PC-3 (cell line): ENCODE measurements around the gene SEMA3D. TPM values are rescaled to one million over a fixed set of nuclear protein-coding genes. Genes with fewer than 3 reads are reported as not detected.

Source experiments
- ATAC-seq: fragments of 200-7000 bp; cut with Tn5 transposase; 2 replicates; pipeline ENCODE4 v1.9.1; 2020; ENCODE audit warnings: mild to moderate bottlenecking, moderate library complexity
- BruUV-seq: library from RNA; stranded (reverse); fragments of 400-500 nt; replicated peaks from 2 replicates; lab custom pipeline; 2021; lab: Mats Ljungman, UMichigan
- CTCF ChIA-PET: fragments of 300-600 bp; sonication (Branson Sonifier 250); formaldehyde crosslinking; loops from one replicate; lab custom pipeline; 2022; ENCODE audit warnings: antibody characterized with exemption; lab: Charles Lee
- POLR2A ChIA-PET: fragments of 300-600 bp; sonication (Branson Sonifier 250); formaldehyde crosslinking; loops from one replicate; lab custom pipeline; 2022; ENCODE audit warnings: antibody characterized with exemption; ENCODE audit not compliant: unreplicated experiment; lab: Charles Lee
- DNase-seq: peaks from one replicate; pipeline ENCODE4 v3.0.0-alpha.2; 2015
- H2AFZ ChIP-seq: fragments of 300-600 bp; sonication (generic); 2 replicates; pipeline ENCODE4 v1.6.0; 2016; ENCODE audit warnings: antibody characterized with exemption, low read length
- H3F3A ChIP-seq: fragments of 300-600 bp; sonication (generic); one replicate; pipeline ENCODE4 v1.6.0; 2017; ENCODE audit warnings: antibody characterized with exemption, low read length, control low read depth, mild to moderate bottlenecking; ENCODE audit not compliant: unreplicated experiment
- H3K27ac ChIP-seq: fragments of 300-600 bp; sonication (generic); 2 replicates; pipeline ENCODE4 v1.5.1; 2016; ENCODE audit warnings: mild to moderate bottlenecking, low read length
- H3K27me3 ChIP-seq: fragments of 300-600 bp; sonication (generic); 2 replicates; pipeline ENCODE4 v1.6.1; 2016; ENCODE audit warnings: low read length, mixed read lengths
- H3K36me3 ChIP-seq: fragments of 300-600 bp; sonication (generic); 2 replicates; pipeline ENCODE4 v1.6.1; 2016; ENCODE audit warnings: low read depth, mixed run types, low read length, mixed read lengths
- H3K4me1 ChIP-seq: fragments of 300-600 bp; sonication (generic); 2 replicates; pipeline ENCODE4 v1.5.1; 2016; ENCODE audit warnings: low read length; ENCODE audit not compliant: insufficient read depth
- H3K4me2 ChIP-seq: fragments of 300-600 bp; sonication (generic); 2 replicates; pipeline ENCODE4 v1.6.0; 2016; ENCODE audit warnings: low read length
- H3K4me3 ChIP-seq: fragments of 300-600 bp; sonication (generic); 2 replicates; pipeline ENCODE4 v1.5.1; 2016; ENCODE audit warnings: mild to moderate bottlenecking, low read length, mixed read lengths
- H3K79me2 ChIP-seq: fragments of 300-600 bp; sonication (generic); 2 replicates; pipeline ENCODE4 v1.6.1; 2017; ENCODE audit warnings: low read length, mixed read lengths
- H3K9ac ChIP-seq: fragments of 300-600 bp; sonication (generic); 2 replicates; pipeline ENCODE4 v1.6.0; 2016; ENCODE audit warnings: mild to moderate bottlenecking, low read length
- H3K9me2 ChIP-seq: fragments of 300-600 bp; sonication (generic); replicated peaks from 2 replicates; pipeline ENCODE4 v1.6.1; 2016; ENCODE audit warnings: mixed run types, low read length, mixed read lengths
- H3K9me3 ChIP-seq: fragments of 300-600 bp; sonication (generic); 2 replicates; pipeline ENCODE4 v1.6.1; 2016; ENCODE audit warnings: low read length, mixed read lengths
- H4K20me1 ChIP-seq: fragments of 300-600 bp; sonication (generic); 2 replicates; pipeline ENCODE4 v1.6.1; 2016; ENCODE audit warnings: low read length, mixed read lengths
- EZH2 ChIP-seq: fragments of 300-600 bp; sonication (generic); IDR thresholded peaks from one replicate; pipeline ENCODE4 v1.6.1; 2017; ENCODE audit warnings: antibody characterized with exemption, mild to moderate bottlenecking, low read length; ENCODE audit not compliant: unreplicated experiment
- EZH2phosphoT487 ChIP-seq: fragments of 300-600 bp; sonication (generic); IDR thresholded peaks from 2 replicates; pipeline ENCODE4 v1.6.1; 2018; ENCODE audit warnings: mild to moderate bottlenecking, antibody characterized with exemption, low read length, borderline replicate concordance
- intact Hi-C: fragments of 100-400 bp; cut with micrococcal nuclease; formaldehyde crosslinking; loops from 2 replicates; pipeline ENCODE4 v1.9.0; 2023
- total RNA-seq: library from RNA; depleted of rRNA; stranded (reverse); fragments of >200 nt; gene quantifications from 2 replicates; pipeline ENCODE4 v1.2.3, GENCODE V29; 2014
- TF ChIP-seq, protein P1 (sequence below): fragments of 300-600 bp; sonication (generic); conservative IDR thresholded peaks from 2 replicates; pipeline ENCODE4 v1.5.1; 2017; ENCODE audit warnings: antibody characterized with exemption, low read depth, mild to moderate bottlenecking, low read length

The SEMA3D gene
- total RNA-seq, 1 experiment from 2014 or later: 4.8 TPM

DNA sequence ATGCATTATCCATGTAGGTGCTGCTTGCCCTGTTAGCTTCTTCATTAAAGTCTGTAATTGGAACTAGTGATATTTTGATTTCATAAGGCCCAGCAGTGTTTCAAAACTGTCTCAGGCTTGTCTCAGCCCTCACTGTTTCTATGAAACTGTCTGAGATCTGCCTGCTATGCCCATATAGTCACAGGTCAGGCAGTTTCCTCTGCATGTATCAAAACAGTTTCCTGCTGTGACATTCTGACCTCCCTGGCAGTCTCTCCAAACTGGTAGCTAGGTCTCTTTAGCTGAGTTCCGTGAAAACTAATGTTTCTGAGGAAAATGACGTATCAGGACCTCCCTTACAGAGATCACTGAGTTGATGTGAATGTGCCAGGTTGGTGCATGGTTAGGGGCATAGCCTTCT, 18.9 kb upstream of the SEMA3D start:
- TF ChIP-seq EZH2phosphoT487 (no peak), EZH2 (no peak)
- TF ChIP-seq, protein P1, sequence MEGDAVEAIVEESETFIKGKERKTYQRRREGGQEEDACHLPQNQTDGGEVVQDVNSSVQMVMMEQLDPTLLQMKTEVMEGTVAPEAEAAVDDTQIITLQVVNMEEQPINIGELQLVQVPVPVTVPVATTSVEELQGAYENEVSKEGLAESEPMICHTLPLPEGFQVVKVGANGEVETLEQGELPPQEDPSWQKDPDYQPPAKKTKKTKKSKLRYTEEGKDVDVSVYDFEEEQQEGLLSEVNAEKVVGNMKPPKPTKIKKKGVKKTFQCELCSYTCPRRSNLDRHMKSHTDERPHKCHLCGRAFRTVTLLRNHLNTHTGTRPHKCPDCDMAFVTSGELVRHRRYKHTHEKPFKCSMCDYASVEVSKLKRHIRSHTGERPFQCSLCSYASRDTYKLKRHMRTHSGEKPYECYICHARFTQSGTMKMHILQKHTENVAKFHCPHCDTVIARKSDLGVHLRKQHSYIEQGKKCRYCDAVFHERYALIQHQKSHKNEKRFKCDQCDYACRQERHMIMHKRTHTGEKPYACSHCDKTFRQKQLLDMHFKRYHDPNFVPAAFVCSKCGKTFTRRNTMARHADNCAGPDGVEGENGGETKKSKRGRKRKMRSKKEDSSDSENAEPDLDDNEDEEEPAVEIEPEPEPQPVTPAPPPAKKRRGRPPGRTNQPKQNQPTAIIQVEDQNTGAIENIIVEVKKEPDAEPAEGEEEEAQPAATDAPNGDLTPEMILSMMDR: no peak
- intact Hi-C loops: no loop called here
- no peaks in the 10 kb centered on the region for H3K27me3 ChIP-seq
- ChIA-PET POLR2A (no interaction called here), CTCF (no interaction called here)
- no peak overlapping the region for H3K4me3 ChIP-seq
- H2AFZ ChIP-seq: no peak overlapping the region
- H3K9ac ChIP-seq: no peak overlapping the region
- H3K27ac ChIP-seq: no peak overlapping the region
- no peak for ATAC-seq
- no peaks in the 10 kb centered on the region for H3K9me2 ChIP-seq
- no TSS peak for BruUV-seq
- no peak overlapping the region for H3K4me2 ChIP-seq
- no peak for DNase-seq
- no peaks in the 10 kb centered on the region for H3K36me3 ChIP-seq
- H3K4me1 ChIP-seq: no peaks in the 10 kb centered on the region
- H3F3A ChIP-seq: no peaks in the 10 kb centered on the region
- H4K20me1 ChIP-seq: no peaks in the 10 kb centered on the region
- no peaks in the 10 kb centered on the region for H3K9me3 ChIP-seq
- H3K79me2 ChIP-seq: no peaks in the 10 kb centered on the region

DNA sequence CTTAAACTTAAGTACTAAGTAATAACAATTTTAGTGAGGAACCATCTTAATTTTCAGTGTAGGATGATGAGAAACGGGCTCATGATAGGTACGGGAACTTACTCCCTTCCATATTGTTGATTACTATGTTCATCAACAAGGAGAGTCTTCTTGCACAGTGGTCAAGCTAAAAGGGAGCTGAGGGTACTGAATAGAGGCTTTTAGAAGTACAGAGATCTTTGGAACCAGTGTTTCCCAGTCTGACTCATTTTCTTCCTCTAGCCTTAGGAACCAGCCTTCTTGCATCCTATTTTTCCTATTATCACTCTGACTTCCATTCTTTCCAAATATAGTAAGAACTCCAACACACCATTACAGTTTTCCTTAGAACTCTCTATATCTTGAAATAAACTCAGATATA, 17.6 kb upstream of the SEMA3D start:
- no TSS peak for BruUV-seq
- no peak overlapping the region for H3K9ac ChIP-seq
- TF ChIP-seq, protein P1: no peak
- no peak for TF ChIP-seq EZH2phosphoT487
- TF ChIP-seq EZH2: no peak
- H3K9me3 ChIP-seq: no peaks in the 10 kb centered on the region
- H3K4me1 ChIP-seq: no peaks in the 10 kb centered on the region
- H2AFZ ChIP-seq: no peak overlapping the region
- H3K36me3 ChIP-seq: no peaks in the 10 kb centered on the region
- H3K9me2 ChIP-seq: no peaks in the 10 kb centered on the region
- ChIA-PET CTCF (interaction anchor here (0.6 kb wide), 1 partner anchor 32 kb away, joined by 3 read pairs; no protein-coding TSS in a partner anchor), POLR2A (no interaction called here)
- H3K4me3 ChIP-seq: no peak overlapping the region
- no peak for ATAC-seq
- no peaks in the 10 kb centered on the region for H3K27me3 ChIP-seq
- no peaks in the 10 kb centered on the region for H3F3A ChIP-seq
- no peaks in the 10 kb centered on the region for H3K79me2 ChIP-seq
- no peak overlapping the region for H3K27ac ChIP-seq
- intact Hi-C loops: no loop called here
- no peaks in the 10 kb centered on the region for H4K20me1 ChIP-seq
- no peak for DNase-seq
- no peak overlapping the region for H3K4me2 ChIP-seq

DNA sequence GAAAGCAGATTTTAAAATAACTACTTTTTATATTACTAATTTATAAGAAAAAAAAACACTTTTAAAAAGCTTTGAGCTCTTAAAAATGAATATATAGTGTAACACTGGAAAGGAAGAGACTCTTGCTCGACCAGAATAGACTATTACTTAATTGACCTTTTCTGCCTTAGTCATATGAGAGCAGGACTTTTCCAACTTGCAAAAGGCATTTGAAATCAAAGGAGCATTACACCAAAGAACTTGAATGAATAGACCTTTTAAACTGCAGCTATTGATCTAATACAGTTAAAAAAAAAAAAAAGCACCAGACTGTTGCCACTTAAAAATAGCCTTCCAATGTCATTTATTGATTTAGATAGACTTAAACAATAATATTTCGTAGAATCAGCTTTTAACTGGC, 17.2 kb upstream of the SEMA3D start:
- POLR2A ChIA-PET: no interaction called here
- H3K27me3 ChIP-seq: no peaks in the 10 kb centered on the region
- CTCF ChIA-PET: no interaction called here
- no peaks in the 10 kb centered on the region for H3F3A ChIP-seq
- no peak overlapping the region for H3K4me3 ChIP-seq
- no peaks in the 10 kb centered on the region for H4K20me1 ChIP-seq
- intact Hi-C loops: no loop called here
- BruUV-seq: no TSS peak
- DNase-seq (no peak), ATAC-seq (no peak)
- no peak for TF ChIP-seq EZH2
- no peak for TF ChIP-seq EZH2phosphoT487
- TF ChIP-seq, protein P1: no peak
- H2AFZ ChIP-seq: no peak overlapping the region
- no peaks in the 10 kb centered on the region for H3K9me3 ChIP-seq
- no peak overlapping the region for H3K4me2 ChIP-seq
- no peaks in the 10 kb centered on the region for H3K36me3 ChIP-seq
- no peak overlapping the region for H3K9ac ChIP-seq
- no peaks in the 10 kb centered on the region for H3K4me1 ChIP-seq
- H3K9me2 ChIP-seq: no peaks in the 10 kb centered on the region
- no peak overlapping the region for H3K27ac ChIP-seq
- H3K79me2 ChIP-seq: no peaks in the 10 kb centered on the region
